Gastroesophageal sphincter (tissue), 4 donors: Measurements from ENCODE around the gene ABHD5. TPM values are rescaled to one million over a fixed set of nuclear protein-coding genes. Genes with fewer than 3 reads are reported as not detected.

Source experiments
- ATAC-seq: fragments of 150-250 bp; one replicate; pipeline ENCODE4 v1.9.1; 2016; ENCODE audit warnings: mild to moderate bottlenecking, moderate library complexity
- H3K27ac ChIP-seq, 4 donors: fragments of 200-600 bp; sonication (generic) in 3 of 4; 1 replicate in 3 of 4; 2 replicates in 1 of 4; pipeline ENCODE4 v1.5.1; 2016 to 2019
- H3K27me3 ChIP-seq: fragments of 200-600 bp; sonication (generic); one replicate; pipeline ENCODE4 v1.5.1; 2019
- H3K36me3 ChIP-seq, 2 donors: fragments of 200-600 bp; sonication (generic); one replicate each; pipeline ENCODE4 v1.5.1; 2019; ENCODE audit warnings: control low read depth in 1 of 2
- H3K4me1 ChIP-seq, 3 donors: fragments of 200-600 bp; sonication (generic); 1 replicate in 2 of 3; 2 replicates in 1 of 3; pipeline ENCODE4 v1.5.1; 2016 to 2019; ENCODE audit warnings: control low read depth in 2 of 3
- H3K4me3 ChIP-seq, 2 donors: fragments of 200-600 bp; sonication (generic); one replicate each; pipeline ENCODE4 v1.5.1; 2019; ENCODE audit warnings: mild to moderate bottlenecking in 1 of 2, moderate library complexity in 1 of 2
- H3K9me3 ChIP-seq, 3 donors: fragments of 200-600 bp; sonication (generic); one replicate each; pipeline ENCODE4 v1.5.1; 2017 to 2019; ENCODE audit warnings: control low read depth in 2 of 3
- CTCF ChIP-seq, 4 experiments: fragments of 200-600 bp in 2 of 4; fragments of 450-650 bp in 2 of 4; sonication (generic) in 1 of 4; IDR thresholded peaks; one replicate each; pipeline ENCODE4 v1.5.1; 2017 to 2019; ENCODE audit warnings: antibody characterized with exemption in 4 of 4, mild to moderate bottlenecking in 2 of 4, moderate library complexity in 2 of 4
- EP300 ChIP-seq: sonication (generic); formaldehyde crosslinking; IDR thresholded peaks from one replicate; pipeline ENCODE4 v1.6.1; 2017; ENCODE audit warnings: antibody characterized with exemption, mild to moderate bottlenecking
- POLR2A ChIP-seq, 2 donors: fragments of 450-650 bp; IDR thresholded peaks; one replicate each; pipeline ENCODE4 v1.6.1; 2017; ENCODE audit warnings: antibody characterized with exemption in 2 of 2, mild to moderate bottlenecking in 2 of 2, moderate library complexity in 1 of 2
- POLR2AphosphoS5 ChIP-seq: sonication (generic); formaldehyde crosslinking; IDR thresholded peaks from one replicate; pipeline ENCODE4 v1.6.1; 2017; ENCODE audit warnings: antibody characterized with exemption
- WGBS, 2 donors: methylation state at CpG; one replicate each; pipeline ENCODE4 v1.1.5; 2018; ENCODE audit warnings: low coverage in 1 of 2; 5-methylcytosine and 5-hydroxymethylcytosine counted together
- total RNA-seq, 4 donors: library from RNA; depleted of rRNA; stranded (reverse); fragments of >200 nt; gene quantifications; one replicate each; pipeline ENCODE4 v1.1.0, GENCODE V29; 2016

ABHD5 gene
- total RNA-seq, 4 donors from 2014 or later: 26.1 to 53.2 (median 34.8) TPM

DNA sequence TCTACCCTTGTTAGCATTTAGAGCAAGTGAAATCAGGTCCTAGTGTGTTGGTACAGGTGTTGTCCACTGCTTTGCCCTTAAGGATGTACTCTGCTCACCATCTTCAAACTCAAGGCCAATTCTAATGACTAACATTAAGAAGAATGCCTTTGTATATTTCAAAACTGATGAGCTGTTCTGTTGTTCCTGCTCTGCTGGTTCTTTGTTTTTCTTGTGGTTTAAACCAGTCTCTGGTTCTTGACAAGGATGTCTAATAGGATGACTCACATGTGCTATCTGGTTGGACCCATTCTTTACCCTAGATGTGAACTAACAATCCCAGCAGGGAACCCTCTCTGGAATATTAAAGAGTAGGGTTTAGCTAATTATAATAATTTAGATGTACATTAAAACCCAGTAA, 17.3 kb downstream of the ABHD5 start:
- TF ChIP-seq POLR2A (IDR thresholded peaks at IDR 0.05): no peak
- no peak for TF ChIP-seq CTCF (IDR thresholded peaks at IDR 0.05)
- no peak for TF ChIP-seq EP300
- no peak for TF ChIP-seq POLR2AphosphoS5
- H3K9me3 ChIP-seq: no peaks in the 10 kb centered on the region
- ATAC-seq: peak; percentile 5

DNA sequence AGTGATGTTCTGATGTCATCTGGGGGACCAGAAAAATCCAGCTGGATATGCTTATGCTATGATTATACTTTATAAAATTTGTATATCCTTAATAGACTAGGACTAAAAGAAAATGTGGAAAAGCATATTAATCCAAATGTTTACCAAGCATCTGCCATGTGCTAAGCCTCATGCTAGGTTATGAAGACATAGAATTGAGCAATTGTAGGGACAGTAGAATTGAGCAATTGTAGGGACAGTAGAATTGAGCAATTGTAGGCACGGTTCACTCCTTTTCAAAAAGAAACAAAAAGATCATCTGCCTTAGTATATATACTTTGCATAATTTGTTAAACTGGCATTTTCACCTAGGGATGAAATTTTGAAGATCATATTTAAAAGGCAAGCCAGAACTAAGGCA, 18.3 kb downstream of the ABHD5 start:
- peak; percentile 90 for ATAC-seq
- Histone ChIP-seq H3K27ac (no peak overlapping the region), H3K27me3 (no peaks in the 10 kb centered on the region), H3K4me3 (no peak overlapping the region), H3K36me3 (peaks cover 0 to 41% of the 10 kb centered on the region in 2 donors), H3K9me3 (no peaks in the 10 kb centered on the region), H3K4me1 (peaks cover 0 to 23% (median 2%) of the 10 kb centered on the region in 3 donors)
- no peak for TF ChIP-seq CTCF (IDR thresholded peaks at IDR 0.05)
- peak; percentile 96 for TF ChIP-seq POLR2AphosphoS5
- WGBS, 2 donors: 50 to 75% methylated on average over 1 of the region's 1 CpG

More for the DNA sequence above, 17.3 kb downstream of the ABHD5 start:
- no peak overlapping the region for H3K27ac ChIP-seq
- H3K4me3 ChIP-seq: no peak overlapping the region
- H3K27me3 ChIP-seq: no peaks in the 10 kb centered on the region
- H3K36me3 ChIP-seq: peaks cover 0 to 37% of the 10 kb centered on the region in 2 donors
- H3K4me1 ChIP-seq: peaks cover 0 to 23% (median 2%) of the 10 kb centered on the region in 3 donors

- ATAC-seq: no peak
These were observed 19.9 kb downstream of the ABHD5 start for GRCh38 chr3:43710607-43711006.

GRCh38 chr3:43718296-43718695, 27.6 kb downstream of the ABHD5 start:
- Histone ChIP-seq H3K36me3 (peaks cover 0 to 67% of the 10 kb centered on the region in 2 donors), H3K27me3 (no peaks in the 10 kb centered on the region), H3K9me3 (no peaks in the 10 kb centered on the region), H3K27ac (no peak overlapping the region), H3K4me3 (no peak overlapping the region), H3K4me1 (peaks cover 0 to 10% (median 3%) of the 10 kb centered on the region in 3 donors)
- 82 to 100% methylated on average over 2 of the region's 2 CpGs for WGBS, 2 donors
- no peak for ATAC-seq
- no peak for TF ChIP-seq POLR2AphosphoS5
- TF ChIP-seq POLR2A (IDR thresholded peaks at IDR 0.05): no peak
- no peak for TF ChIP-seq CTCF (IDR thresholded peaks at IDR 0.05)
- no peak for TF ChIP-seq EP300

More at GRCh38 chr3:43710607-43711006, 19.9 kb downstream of the ABHD5 start:
- Histone ChIP-seq H3K27ac (no peak overlapping the region), H3K27me3 (no peaks in the 10 kb centered on the region), H3K36me3 (peaks cover 0 to 56% of the 10 kb centered on the region in 2 donors), H3K9me3 (no peaks in the 10 kb centered on the region), H3K4me3 (no peak overlapping the region), H3K4me1 (peaks cover 0 to 16% (median 2%) of the 10 kb centered on the region in 3 donors)
- no peak for TF ChIP-seq POLR2A (IDR thresholded peaks at IDR 0.05)
- TF ChIP-seq CTCF (IDR thresholded peaks at IDR 0.05): no peak
- TF ChIP-seq EP300: no peak
- TF ChIP-seq POLR2AphosphoS5: no peak

DNA sequence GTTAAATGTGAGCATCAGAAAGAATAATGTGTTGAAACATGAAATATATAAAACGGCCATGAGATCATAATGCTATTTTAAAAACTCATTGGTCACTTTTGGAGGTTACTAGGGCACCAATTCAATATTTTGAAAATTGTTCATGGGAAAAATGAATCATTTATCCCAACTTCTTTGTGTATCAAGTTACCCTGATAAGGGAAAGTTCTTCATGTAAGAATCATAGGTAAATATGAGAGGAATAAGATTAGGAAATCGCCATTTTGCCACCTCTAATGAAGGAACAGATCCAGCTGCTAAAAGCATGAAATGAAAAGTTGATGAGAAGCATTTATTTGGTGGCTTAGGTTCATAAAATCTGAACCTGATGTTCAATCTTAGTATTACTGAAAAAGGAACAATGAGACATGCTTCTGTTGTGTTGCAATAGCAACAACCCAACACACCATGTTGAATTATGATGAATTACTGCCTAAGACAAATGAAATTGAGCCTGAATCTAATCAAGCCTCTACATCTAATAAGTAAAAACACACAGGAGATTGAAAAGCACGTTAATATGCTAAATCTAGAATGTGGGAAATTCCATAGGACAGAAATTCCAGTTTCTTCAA, 32.5 kb downstream of the ABHD5 start:
- no peak for TF ChIP-seq POLR2A (IDR thresholded peaks at IDR 0.05)
- no peak for TF ChIP-seq EP300
- no peak for TF ChIP-seq POLR2AphosphoS5
- no peak for TF ChIP-seq CTCF (IDR thresholded peaks at IDR 0.05)
- Histone ChIP-seq H3K36me3 (peaks cover 0 to 24% of the 10 kb centered on the region in 2 donors), H3K4me3 (no peak overlapping the region), H3K9me3 (no peaks in the 10 kb centered on the region), H3K27me3 (no peaks in the 10 kb centered on the region), H3K27ac (no peak overlapping the region), H3K4me1 (peaks cover 0 to 10% (median 6%) of the 10 kb centered on the region in 3 donors)
- 31 to 59% methylated on average over 3 of the region's 3 CpGs for WGBS, 2 donors
- no peak for ATAC-seq
